C4-2B (cell line): ENCODE measurements around the gene PPP1R18.

Experiments used
- ZFX ChIP-seq: fragments of 450-650 bp; IDR thresholded peaks from 2 replicates; pipeline ENCODE4 v1.6.1; 2017
- TF ChIP-seq, protein P1 (sequence below): fragments of 450-650 bp; conservative IDR thresholded peaks from 2 replicates; pipeline ENCODE4 v1.5.1; 2017; ENCODE audit warnings: mild to moderate bottlenecking

DNA sequence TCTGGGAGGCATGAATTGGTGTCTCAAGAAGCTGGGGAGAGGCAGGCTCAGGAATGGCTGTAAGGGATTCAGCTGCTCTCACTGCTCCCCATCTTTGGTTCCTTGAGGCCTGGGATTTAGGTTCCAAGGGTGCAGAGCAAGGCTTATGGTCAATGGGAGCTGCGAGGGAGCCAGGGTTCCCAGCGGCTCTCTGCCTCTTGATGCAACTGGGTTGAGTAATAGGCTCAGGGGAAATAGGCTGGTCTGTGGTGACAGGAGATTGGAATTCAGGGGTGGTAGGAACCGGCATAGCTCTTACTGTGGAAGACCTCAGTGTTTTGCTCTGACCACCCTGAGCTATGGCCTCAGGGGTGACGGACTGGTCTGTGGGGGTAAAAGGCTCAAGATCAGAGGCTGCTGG lies 17.4 kb upstream of the PPP1R18 start:
- TF ChIP-seq, protein P1, sequence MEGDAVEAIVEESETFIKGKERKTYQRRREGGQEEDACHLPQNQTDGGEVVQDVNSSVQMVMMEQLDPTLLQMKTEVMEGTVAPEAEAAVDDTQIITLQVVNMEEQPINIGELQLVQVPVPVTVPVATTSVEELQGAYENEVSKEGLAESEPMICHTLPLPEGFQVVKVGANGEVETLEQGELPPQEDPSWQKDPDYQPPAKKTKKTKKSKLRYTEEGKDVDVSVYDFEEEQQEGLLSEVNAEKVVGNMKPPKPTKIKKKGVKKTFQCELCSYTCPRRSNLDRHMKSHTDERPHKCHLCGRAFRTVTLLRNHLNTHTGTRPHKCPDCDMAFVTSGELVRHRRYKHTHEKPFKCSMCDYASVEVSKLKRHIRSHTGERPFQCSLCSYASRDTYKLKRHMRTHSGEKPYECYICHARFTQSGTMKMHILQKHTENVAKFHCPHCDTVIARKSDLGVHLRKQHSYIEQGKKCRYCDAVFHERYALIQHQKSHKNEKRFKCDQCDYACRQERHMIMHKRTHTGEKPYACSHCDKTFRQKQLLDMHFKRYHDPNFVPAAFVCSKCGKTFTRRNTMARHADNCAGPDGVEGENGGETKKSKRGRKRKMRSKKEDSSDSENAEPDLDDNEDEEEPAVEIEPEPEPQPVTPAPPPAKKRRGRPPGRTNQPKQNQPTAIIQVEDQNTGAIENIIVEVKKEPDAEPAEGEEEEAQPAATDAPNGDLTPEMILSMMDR = no peak
- no peak for TF ChIP-seq ZFX
